Osteocyte (in vitro differentiated cells): Measurements from ENCODE around the gene TTLL5. TPM values are rescaled to one million over a fixed set of nuclear protein-coding genes. Genes with fewer than 3 reads are reported as not detected.

ENCODE experiments used
- DNase-seq: peaks from one replicate; pipeline ENCODE4 v3.0.0; 2021; ENCODE audit warnings: mixed read lengths; ENCODE audit not compliant: unreplicated experiment; ENCODE audit errors: extremely low spot score
- H3K27ac Mint-ChIP-seq: one replicate; pipeline ENCODE4 v1.8.0; 2021; ENCODE audit warnings: mild to moderate bottlenecking, mixed read lengths; ENCODE audit not compliant: unreplicated experiment
- H3K27me3 Mint-ChIP-seq: one replicate; pipeline ENCODE4 v1.8.0; 2021; ENCODE audit warnings: mixed read lengths; ENCODE audit not compliant: unreplicated experiment
- H3K36me3 Mint-ChIP-seq: one replicate; pipeline ENCODE4 v1.8.0; 2021; ENCODE audit warnings: mixed read lengths; ENCODE audit not compliant: unreplicated experiment
- H3K4me1 Mint-ChIP-seq: one replicate; pipeline ENCODE4 v1.8.0; 2021; ENCODE audit warnings: mixed read lengths; ENCODE audit not compliant: unreplicated experiment
- H3K4me3 Mint-ChIP-seq: one replicate; pipeline ENCODE4 v1.8.0; 2021; ENCODE audit warnings: mild to moderate bottlenecking, moderate library complexity, mixed read lengths; ENCODE audit not compliant: unreplicated experiment
- H3K9me3 Mint-ChIP-seq: one replicate; pipeline ENCODE4 v1.8.0; 2021; ENCODE audit warnings: mixed read lengths; ENCODE audit not compliant: unreplicated experiment
- total RNA-seq: library from RNA; stranded (reverse); gene quantifications from 2 replicates; pipeline ENCODE4 v1.2.1, GENCODE V29; 2021
- TF ChIP-seq, protein P1 (sequence below): fragments of 200-600 bp; sonication (generic); IDR thresholded peaks from 2 replicates; pipeline ENCODE4 v1.5.0; 2021; ENCODE audit warnings: antibody characterized with exemption, mild to moderate bottlenecking, moderate library complexity

Gene TTLL5
- total RNA-seq, 1 donor from 2014 or later, result 37.3 TPM

DNA sequence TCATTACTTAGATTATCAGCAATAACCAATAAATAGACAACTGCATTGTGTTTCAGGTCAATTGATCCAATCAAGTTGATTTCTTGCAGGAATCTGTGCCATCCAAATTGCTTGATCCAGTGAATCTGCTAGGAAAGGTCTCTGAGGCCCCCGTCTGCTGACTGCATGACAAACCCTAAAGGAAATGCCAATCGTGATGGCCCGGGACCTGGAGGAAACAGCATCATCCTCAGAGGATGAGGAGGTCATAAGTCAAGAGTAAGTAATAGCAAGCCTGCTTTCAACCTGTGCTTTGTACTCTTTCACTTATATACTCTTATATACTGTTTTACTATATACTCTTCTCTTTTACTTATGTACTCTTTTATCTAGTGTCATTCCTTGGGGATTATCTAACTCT lies 1.9 kb downstream of the TTLL5 start:
- H3K27ac Mint-ChIP-seq, result no peak overlapping the region
- no peaks in the 10 kb centered on the region for H3K27me3 Mint-ChIP-seq
- TF ChIP-seq, protein P1, sequence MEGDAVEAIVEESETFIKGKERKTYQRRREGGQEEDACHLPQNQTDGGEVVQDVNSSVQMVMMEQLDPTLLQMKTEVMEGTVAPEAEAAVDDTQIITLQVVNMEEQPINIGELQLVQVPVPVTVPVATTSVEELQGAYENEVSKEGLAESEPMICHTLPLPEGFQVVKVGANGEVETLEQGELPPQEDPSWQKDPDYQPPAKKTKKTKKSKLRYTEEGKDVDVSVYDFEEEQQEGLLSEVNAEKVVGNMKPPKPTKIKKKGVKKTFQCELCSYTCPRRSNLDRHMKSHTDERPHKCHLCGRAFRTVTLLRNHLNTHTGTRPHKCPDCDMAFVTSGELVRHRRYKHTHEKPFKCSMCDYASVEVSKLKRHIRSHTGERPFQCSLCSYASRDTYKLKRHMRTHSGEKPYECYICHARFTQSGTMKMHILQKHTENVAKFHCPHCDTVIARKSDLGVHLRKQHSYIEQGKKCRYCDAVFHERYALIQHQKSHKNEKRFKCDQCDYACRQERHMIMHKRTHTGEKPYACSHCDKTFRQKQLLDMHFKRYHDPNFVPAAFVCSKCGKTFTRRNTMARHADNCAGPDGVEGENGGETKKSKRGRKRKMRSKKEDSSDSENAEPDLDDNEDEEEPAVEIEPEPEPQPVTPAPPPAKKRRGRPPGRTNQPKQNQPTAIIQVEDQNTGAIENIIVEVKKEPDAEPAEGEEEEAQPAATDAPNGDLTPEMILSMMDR, result no peak
- peaks cover 3% of the 10 kb centered on the region for H3K36me3 Mint-ChIP-seq
- DNase-seq, result no peak
- peaks cover 21% of the 10 kb centered on the region for H3K4me1 Mint-ChIP-seq
- no peaks in the 10 kb centered on the region for H3K9me3 Mint-ChIP-seq
- no peak overlapping the region for H3K4me3 Mint-ChIP-seq

DNA sequence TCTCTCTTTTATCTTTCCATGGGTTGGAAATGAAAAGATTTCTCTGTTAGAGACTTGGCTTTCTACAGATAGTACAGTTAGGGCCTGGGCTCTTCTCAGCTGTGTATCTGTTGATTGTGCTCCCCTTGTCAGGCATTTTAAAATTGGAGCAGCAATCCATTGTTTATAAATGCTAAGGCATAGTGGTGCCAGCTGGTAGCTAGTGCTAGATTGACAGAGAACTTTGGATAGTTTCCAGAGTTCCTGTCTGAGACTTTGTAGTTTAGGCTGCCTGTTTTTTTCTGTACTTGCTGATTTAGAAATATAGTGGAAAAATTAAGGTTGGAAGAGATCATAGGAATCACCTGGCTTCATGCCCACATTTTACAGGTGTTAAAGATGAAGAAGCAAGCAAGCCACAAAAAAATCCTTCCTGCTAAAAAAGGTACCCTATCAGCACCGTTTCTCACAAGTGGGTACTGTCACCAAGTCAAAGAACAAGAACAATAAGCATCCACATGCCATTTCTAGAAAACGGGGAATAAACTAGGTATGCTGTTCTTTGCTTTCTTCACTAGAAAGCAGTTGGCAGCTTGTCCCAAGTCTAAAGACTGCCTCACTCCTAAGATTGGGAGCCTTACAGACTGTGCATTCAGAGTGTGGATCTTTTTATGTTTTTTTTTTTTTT lies 6.2 kb downstream of the TTLL5 start:
- peaks cover 32% of the 10 kb centered on the region for H3K36me3 Mint-ChIP-seq
- H3K4me3 Mint-ChIP-seq, result no peak overlapping the region
- no peak overlapping the region for H3K27ac Mint-ChIP-seq
- DNase-seq, result no peak
- H3K27me3 Mint-ChIP-seq, result no peaks in the 10 kb centered on the region
- TF ChIP-seq, protein P1, result no peak
- peaks cover 2% of the 10 kb centered on the region for H3K4me1 Mint-ChIP-seq
- H3K9me3 Mint-ChIP-seq, result no peaks in the 10 kb centered on the region

DNA sequence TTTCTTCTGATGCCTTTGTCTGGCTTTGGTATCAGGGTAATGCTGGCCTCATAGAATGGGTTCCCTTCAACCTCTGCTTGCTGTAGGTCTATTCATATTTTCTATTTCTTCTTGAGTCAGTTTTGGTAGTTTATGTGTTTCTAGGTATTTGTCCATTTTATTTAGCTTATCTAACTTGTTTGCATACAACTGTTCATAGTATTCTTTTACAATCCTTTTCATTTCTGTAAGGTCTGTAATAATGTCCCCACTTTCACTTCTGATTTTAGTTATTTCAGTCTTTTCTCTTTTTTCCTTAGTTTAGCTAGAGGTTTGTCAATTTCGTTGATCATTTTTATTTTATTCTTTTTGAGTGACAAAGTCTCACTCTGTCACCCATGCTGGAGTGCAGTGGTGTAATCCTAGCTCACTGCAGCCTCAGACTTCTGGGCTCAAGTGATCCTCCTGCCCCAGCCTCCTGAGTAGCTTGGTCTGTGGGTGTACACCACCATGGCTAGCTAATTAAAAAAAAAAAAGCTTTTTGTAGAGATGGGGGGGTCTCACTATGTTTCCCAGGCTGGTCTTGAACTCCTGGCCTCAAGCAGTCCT lies 11.7 kb downstream of the TTLL5 start:
- TF ChIP-seq, protein P1, result no peak
- DNase-seq, result no peak

DNA sequence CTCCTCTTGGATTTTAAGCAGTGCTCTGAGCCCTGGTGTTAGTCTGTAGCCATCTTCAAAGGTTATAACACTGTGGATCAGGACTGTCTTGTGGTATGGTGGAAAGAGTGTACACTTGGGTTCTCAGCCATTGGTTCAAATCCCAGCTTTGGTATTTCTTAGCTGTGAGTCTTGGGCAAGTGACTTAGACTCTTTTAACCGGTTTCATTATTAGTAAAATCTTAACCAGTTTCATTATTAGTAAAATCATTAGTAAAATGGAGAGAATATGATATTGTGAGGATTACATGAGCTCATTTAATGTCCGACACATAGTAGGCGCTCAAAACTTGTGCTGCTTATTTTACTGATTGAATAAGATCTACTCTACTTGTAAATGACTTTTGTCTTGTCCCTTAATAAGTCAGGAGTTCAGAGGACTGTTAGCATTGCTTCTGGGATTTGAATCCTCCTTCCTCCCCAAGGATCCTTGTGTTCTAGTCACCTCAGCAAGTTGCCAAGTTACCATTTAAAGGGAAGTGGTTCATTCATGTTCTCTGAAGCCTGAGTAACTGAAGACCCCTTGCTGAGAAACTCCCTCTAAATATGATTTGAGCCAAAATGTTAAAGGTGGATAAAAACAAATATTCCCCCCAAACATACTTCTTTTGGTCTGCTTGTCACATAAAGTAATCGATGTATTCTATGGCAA lies 12.4 kb downstream of the TTLL5 start:
- DNase-seq, result no peak
- peaks cover 2% of the 10 kb centered on the region for H3K4me1 Mint-ChIP-seq
- no peak overlapping the region for H3K4me3 Mint-ChIP-seq
- peaks cover 3% of the 10 kb centered on the region for H3K9me3 Mint-ChIP-seq
- H3K36me3 Mint-ChIP-seq, result peaks cover 38% of the 10 kb centered on the region
- no peaks in the 10 kb centered on the region for H3K27me3 Mint-ChIP-seq
- TF ChIP-seq, protein P1, result no peak
- no peak overlapping the region for H3K27ac Mint-ChIP-seq

More for the DNA sequence above, 11.7 kb downstream of the TTLL5 start:
- Mint-ChIP-seq H3K9me3 (peaks cover 3% of the 10 kb centered on the region), H3K27ac (no peak overlapping the region), H3K4me1 (peaks cover 2% of the 10 kb centered on the region), H3K27me3 (no peaks in the 10 kb centered on the region), H3K4me3 (no peak overlapping the region), H3K36me3 (peaks cover 38% of the 10 kb centered on the region)
